Hepatocyte (in vitro differentiated cells): ENCODE data around the gene UQCRHL.

Experiments
- EZH2 ChIP-seq: fragments of 200-600 bp; sonication (generic); IDR thresholded peaks from 2 replicates; pipeline ENCODE4 v1.6.1; 2016; ENCODE audit warnings: antibody characterized with exemption, mild to moderate bottlenecking, borderline replicate concordance
- TF ChIP-seq, protein P1 (sequence below): fragments of 200-600 bp; sonication (generic); IDR thresholded peaks from 2 replicates; pipeline ENCODE4 v1.5.1; 2016; ENCODE audit warnings: antibody characterized with exemption, mild to moderate bottlenecking; ENCODE audit not compliant: poor library complexity

DNA sequence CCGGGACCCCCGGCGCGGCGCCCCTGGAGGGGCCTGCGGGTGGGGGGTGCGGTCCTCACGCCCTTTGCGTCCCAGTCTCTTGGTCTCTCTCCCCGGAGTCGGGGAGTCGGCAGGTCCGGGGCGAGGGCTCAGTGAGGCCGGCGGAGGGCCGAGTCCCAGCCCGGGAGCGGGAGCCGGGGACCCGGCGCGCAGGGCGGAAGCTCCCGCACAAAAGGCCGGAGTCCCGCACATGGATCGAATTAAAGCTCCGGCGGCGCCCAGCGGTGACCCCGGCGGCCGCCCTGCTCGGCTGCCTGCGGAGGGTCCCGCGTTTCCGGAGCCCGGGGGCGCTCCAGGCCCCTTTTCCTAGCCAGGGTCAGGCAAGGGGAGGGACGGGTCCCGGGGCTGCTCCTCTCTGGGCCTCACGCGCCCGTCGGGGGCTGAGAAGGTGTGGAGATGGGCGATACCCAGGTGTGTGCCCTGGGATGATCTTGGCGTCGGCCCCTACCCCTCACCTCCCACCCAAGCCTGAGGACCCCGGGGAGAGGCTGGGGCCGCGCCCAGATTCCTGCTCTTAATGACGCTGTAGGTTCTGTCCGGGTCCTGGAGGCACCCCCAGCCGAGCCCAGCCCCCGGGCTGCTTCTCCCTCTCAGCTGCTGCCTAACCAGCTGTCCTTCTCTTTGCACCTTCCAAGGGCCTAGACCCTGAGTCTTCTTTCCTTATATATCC lies 48.3 kb downstream of the UQCRHL start:
- TF ChIP-seq, protein P1, sequence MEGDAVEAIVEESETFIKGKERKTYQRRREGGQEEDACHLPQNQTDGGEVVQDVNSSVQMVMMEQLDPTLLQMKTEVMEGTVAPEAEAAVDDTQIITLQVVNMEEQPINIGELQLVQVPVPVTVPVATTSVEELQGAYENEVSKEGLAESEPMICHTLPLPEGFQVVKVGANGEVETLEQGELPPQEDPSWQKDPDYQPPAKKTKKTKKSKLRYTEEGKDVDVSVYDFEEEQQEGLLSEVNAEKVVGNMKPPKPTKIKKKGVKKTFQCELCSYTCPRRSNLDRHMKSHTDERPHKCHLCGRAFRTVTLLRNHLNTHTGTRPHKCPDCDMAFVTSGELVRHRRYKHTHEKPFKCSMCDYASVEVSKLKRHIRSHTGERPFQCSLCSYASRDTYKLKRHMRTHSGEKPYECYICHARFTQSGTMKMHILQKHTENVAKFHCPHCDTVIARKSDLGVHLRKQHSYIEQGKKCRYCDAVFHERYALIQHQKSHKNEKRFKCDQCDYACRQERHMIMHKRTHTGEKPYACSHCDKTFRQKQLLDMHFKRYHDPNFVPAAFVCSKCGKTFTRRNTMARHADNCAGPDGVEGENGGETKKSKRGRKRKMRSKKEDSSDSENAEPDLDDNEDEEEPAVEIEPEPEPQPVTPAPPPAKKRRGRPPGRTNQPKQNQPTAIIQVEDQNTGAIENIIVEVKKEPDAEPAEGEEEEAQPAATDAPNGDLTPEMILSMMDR, result no peak
- TF ChIP-seq EZH2, result no peak
